HG02610 (cell line): ENCODE measurements around the gene ZNF384.

Experiments
- ATAC-seq: cut with Tn5 transposase; IDR thresholded peaks from one replicate; pipeline ENCODE4 v1.9.1; 2021; ENCODE audit warnings: mild to moderate bottlenecking, moderate library complexity; ENCODE audit not compliant: unreplicated experiment

The ZNF384 gene

GRCh38 chr12:6653987-6654386 lies 35.2 kb downstream of the ZNF384 start:
- ATAC-seq: no peak

GRCh38 chr12:6653342-6653741 lies 35.8 kb downstream of the ZNF384 start:
- ATAC-seq: no peak

DNA sequence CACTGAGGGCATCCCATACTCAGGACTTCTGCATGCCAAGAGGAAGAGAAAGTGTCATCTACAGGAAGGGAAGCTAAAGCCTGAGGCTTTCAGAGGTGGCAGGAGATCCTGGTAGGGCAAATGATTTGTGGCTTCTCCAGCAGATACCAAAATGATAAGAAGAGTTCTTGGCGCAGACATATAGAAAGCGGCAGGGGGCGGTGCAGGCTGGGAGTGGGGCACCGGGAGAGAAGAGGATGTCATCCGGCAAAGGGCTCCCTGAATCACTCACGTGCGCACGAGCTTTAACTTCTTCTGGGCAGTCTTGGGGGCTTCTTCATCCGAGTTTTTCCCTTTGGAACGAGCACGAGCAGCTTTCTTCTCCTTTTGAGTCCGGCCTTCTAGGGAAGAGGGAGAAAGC lies 36.8 kb downstream of the ZNF384 start:
- no peak for ATAC-seq

DNA sequence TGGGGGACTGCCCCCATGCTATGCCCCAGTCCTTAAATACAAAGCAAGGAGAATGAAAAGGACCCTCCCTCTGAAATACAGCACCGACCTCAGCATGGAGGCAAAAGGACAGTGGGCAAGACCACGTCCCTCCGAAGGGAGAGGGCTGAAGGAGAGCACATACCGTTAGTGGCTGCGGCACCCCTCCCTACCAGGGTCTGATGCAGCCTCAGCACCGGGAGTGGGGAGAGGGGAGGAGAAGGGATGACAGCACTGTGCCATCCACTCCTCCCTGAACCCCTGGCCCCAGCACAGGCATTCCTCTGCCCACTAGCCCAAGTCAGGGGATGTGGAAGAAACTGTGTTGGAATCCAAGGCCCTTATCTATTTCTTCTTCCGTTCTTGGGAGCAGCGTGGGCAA lies 38.3 kb downstream of the ZNF384 start:
- no peak for ATAC-seq

DNA sequence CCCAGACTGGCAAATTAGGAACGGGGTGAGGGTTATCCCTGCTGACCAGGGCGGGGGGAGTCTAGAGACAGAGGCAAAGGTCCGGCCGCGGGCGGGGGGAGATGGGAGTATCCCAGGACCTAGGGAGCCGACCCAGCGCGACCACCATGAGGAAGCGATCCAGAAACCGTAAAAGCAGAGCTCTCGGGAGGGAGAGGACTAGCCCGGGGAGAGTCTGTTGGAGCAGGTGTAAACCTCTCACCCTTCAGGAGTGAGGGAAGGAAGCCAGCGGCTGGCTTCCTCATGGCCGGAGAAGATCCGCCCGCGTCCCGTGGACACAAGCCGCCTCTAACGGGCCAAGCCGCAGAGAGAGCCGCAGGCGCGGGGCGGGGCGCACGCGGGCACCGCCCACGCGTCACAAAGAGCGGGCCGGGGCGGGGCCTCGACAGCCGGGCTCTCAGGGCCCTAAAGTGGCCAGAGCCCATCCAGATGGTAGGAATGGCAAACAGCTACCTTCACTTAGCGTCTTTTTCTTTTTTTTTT lies 42.0 kb downstream of the ZNF384 start, which contains the start of gene ACRBP:
Gene ACRBP, minus strand, starts transcription at position 350 of the 522 bp plus-strand sequence. Its CDS starts 66 bp downstream, at position 284.
- ATAC-seq: no peak

GRCh38 chr12:6646276-6647082 lies 42.7 kb downstream of the ZNF384 start:
- no peak for ATAC-seq

DNA sequence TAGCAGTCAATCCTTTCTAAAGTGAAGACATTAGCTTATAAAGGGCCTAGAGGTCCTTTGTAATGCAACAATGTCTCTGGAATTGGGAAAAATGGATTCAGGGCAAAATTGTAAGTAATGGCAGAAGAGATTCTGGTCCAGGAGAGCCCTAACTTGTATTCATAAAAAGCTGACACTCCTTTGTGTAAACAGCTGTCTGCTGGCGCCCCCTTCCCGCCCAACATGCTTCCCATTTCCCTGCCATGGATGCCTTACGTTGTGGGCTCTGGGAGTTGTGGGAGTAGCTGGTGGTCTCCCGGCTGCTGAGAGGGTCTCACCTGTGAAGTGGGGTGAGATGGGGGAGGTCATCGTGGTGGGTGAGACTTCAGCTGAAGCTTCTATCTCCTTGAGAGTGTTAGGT lies 44.3 kb downstream of the ZNF384 start:
- ATAC-seq: no peak

- no peak for ATAC-seq
Measured at GRCh38 chr12:6644257-6644596, 44.9 kb downstream of the ZNF384 start.

- no peak for ATAC-seq
Measured at GRCh38 chr12:6643569-6644256, 45.5 kb downstream of the ZNF384 start.

GRCh38 chr12:6641131-6641530 lies 48.0 kb downstream of the ZNF384 start:
- no peak for ATAC-seq

GRCh38 chr12:6640497-6640896 lies 48.7 kb downstream of the ZNF384 start:
- ATAC-seq: no peak

- no peak for ATAC-seq
Measured at GRCh38 chr12:6639151-6639801, 49.9 kb downstream of the ZNF384 start.

GRCh38 chr12:6638305-6638704 lies 50.9 kb downstream of the ZNF384 start:
- ATAC-seq: no peak

GRCh38 chr12:6635856-6636531 lies 53.2 kb downstream of the ZNF384 start, which contains the start of gene LPAR5:
Gene LPAR5 (minus strand): TSS chr12:6635959. CDS start chr12:6621248, 14,711 bp downstream.
- ATAC-seq: no peak

DNA sequence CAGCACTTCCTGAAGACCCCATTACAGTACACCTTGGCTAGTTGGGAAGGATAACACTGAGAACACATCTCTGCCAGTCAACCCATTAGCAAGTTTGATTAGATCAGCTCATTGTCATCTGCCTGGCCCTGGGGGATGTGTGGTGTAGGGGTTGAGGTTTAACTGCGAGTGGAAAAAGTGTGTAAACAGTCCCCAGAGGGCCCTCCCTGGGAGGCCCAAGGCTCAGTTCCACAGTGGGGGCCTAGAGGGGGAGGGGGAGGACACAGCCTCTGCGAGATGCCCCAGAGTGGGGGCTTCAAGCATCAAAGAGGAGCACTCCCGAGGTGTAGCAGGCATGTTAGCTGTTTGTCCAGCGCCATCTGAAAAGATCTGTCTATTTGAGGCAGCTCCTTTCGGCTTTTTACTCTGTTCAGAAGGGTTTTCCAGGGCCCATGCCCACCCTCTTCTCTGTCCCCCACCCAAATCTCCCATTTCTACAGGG lies 53.8 kb downstream of the ZNF384 start:
- ATAC-seq: no peak

DNA sequence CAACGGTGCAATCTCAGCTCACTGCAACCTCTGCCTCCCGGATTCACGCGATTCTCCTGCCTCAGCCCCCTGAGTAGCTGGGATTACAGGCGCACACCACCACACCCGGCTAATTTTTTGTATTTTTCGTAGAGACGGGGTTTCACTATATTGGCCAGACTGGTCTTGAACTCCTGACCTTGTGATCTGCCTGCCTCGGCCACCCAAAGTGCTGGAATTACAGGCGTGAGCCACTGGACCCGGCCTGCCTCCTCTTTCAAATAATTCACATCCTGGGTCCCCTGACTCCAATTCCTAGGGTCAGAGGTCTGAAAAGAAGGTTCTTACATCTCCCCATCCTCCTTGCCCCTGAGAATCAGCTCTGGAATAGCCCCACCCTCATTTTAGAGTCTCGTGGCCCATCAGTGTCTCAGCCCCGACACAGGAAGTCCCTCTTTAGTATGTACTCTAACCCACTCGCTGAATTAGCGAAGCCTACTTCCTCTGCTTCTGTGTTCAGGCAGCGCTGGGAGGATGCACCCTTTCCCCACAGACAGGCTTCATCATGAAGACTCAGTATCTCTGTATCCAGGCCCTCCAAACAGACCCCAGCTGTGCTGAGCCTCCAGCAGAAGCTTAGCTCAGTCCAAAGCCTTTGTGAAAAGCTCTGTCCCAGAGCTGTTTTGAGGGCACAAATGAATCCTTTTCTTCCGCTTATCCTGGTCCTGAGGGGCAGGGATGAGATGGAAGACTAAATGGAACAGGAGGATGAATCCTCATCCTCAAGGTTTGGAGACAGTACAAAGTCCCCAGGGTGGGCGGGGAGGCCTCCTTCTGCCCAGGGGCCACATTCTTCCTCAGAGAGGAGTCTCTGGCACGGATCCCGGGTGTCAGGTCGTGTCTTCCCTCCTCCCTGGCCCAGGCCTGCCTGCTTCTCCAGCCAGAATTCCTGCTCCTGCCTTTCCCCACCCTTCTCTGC lies 56.9 kb downstream of the ZNF384 start:
- ATAC-seq: peak; percentile 66

GRCh38 chr12:6631549-6631961 lies 57.6 kb downstream of the ZNF384 start:
- no peak for ATAC-seq

DNA sequence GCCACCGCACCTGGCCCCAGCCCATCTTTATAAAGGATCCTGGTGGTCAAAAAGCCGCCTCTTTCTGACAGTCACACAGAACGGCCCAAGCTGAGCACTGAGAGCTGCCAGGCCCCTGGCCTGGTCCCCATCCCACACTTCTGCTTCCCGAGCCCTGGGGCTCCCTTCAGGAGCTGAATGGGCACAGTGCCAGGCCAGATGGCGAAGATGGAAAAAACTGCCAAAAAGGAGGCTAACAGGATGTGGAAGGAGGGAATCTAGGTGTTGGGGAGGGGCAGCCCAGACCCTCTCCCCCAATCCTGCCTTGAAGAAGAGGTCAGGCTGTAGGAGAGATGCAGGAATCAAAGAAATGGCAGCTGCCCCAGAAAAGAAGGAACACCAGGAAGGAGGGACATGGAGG lies 58.4 kb downstream of the ZNF384 start:
- no peak for ATAC-seq

DNA sequence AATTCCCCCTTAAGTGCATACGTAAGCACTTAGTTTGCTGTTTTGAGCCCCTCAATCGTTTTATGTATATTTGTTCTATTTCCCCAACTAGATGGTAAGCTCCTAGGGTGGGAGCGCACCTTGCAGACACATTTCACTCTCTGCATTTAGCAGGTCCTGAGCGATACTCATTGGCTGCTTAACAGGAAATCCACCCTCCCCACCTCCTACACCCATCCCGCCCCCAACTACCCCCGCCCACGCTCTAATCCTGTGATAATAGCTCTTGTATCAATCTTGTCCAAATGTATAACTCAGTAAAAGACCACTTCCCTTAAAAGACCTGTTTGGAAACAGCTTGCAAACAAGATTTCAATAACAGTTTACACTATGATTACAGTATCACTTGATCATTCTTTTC lies 61.6 kb downstream of the ZNF384 start:
- ATAC-seq: no peak
